Cardiac muscle cell (in vitro differentiated cells and primary cell): ENCODE data around the gene KLKB1. TPM values are rescaled to one million over a fixed set of nuclear protein-coding genes. Genes with fewer than 3 reads are reported as not detected.
"Not testable (repeated sequence)": the region's sequence is repeated elsewhere in the genome, so short reads cannot be mapped to it uniquely, and the experiment has no call there.

Experiments
- DNase-seq, 2 donors: peaks; one replicate each; pipeline versions ENCODE4 v3.0.0 to v3.0.0-alpha.2; 2010 to 2017; ENCODE audit warnings: low read depth in 1 of 2, low spot score in 1 of 2
- H3K27ac ChIP-seq: fragments of 200-600 bp; sonication (generic); 2 replicates; pipeline ENCODE4 v1.5.1; 2016
- H3K27me3 ChIP-seq: fragments of 200-600 bp; sonication (generic); 2 replicates; pipeline ENCODE4 v1.6.0; 2016; ENCODE audit warnings: control low read depth
- H3K36me3 ChIP-seq: fragments of 200-600 bp; sonication (generic); 2 replicates; pipeline ENCODE4 v1.5.1; 2016; ENCODE audit warnings: control low read depth
- H3K4me1 ChIP-seq: fragments of 200-600 bp; sonication (generic); 2 replicates; pipeline ENCODE4 v1.8.1; 2017; ENCODE audit warnings: low read depth, mild to moderate bottlenecking, mixed run types
- H3K4me3 ChIP-seq: fragments of 200-600 bp; sonication (generic); 2 replicates; pipeline ENCODE4 v1.5.1; 2016; ENCODE audit warnings: mild to moderate bottlenecking
- H3K9me3 ChIP-seq: fragments of 200-600 bp; sonication (generic); 2 replicates; pipeline ENCODE4 v1.5.1; 2017; ENCODE audit warnings: low read depth, mild to moderate bottlenecking, control low read depth
- CTCF ChIP-seq: IDR thresholded peaks from 2 replicates; pipeline ENCODE4 v1.5.1; 2012; ENCODE audit warnings: low read depth, mild to moderate bottlenecking, low read length
- polyA plus RNA-seq: library from polyadenylated mRNA; unstranded; fragments of >200 nt; fragmentation: Nextera tagmentation; extraction: Ambion mirVana; gene quantifications from 2 replicates; pipeline ENCODE4 v1.2.1, GENCODE V29; 2016
- total RNA-seq: library from RNA; depleted of rRNA; stranded (reverse); fragments of >200 nt; gene quantifications from 2 replicates; pipeline ENCODE4 v1.2.3, GENCODE V29; 2016

The KLKB1 gene
- total and polyA plus RNA-seq, 2 experiments from 2014 or later: 0.09 TPM; not detected in 1

GRCh38 chr4:186260117-186260503 is 32.8 kb downstream of the KLKB1 start:
- no peaks in the 10 kb centered on the region for H3K36me3 ChIP-seq
- no peaks in the 10 kb centered on the region for H3K4me1 ChIP-seq
- no peaks in the 10 kb centered on the region for H3K27me3 ChIP-seq
- no peak overlapping the region for H3K27ac ChIP-seq
- H3K9me3 ChIP-seq: no peaks in the 10 kb centered on the region
- DNase-seq: no peak
- no peak for TF ChIP-seq CTCF
- H3K4me3 ChIP-seq: no peak overlapping the region

- peaks cover 2% of the 10 kb centered on the region for H3K4me1 ChIP-seq
- no peak for DNase-seq
- no peak overlapping the region for H3K27ac ChIP-seq
- no peak overlapping the region for H3K4me3 ChIP-seq
- H3K9me3 ChIP-seq: no peaks in the 10 kb centered on the region
- H3K36me3 ChIP-seq: no peaks in the 10 kb centered on the region
- no peak for TF ChIP-seq CTCF
- H3K27me3 ChIP-seq: no peaks in the 10 kb centered on the region
These were observed 33.5 kb downstream of the KLKB1 start for GRCh38 chr4:186260504-186261448.

GRCh38 chr4:186264660-186265059 is 37.4 kb downstream of the KLKB1 start:
- H3K27me3 ChIP-seq: no peaks in the 10 kb centered on the region
- H3K27ac ChIP-seq: no peak overlapping the region
- no peak overlapping the region for H3K4me3 ChIP-seq
- no peak for DNase-seq
- H3K36me3 ChIP-seq: no peaks in the 10 kb centered on the region
- TF ChIP-seq CTCF: no peak
- peaks cover 5% of the 10 kb centered on the region for H3K4me1 ChIP-seq
- no peaks in the 10 kb centered on the region for H3K9me3 ChIP-seq

GRCh38 chr4:186265250-186265649 is 37.9 kb downstream of the KLKB1 start:
- not testable (repeated sequence) for H3K9me3 ChIP-seq, H3K36me3 ChIP-seq, DNase-seq, H3K27me3 ChIP-seq, H3K4me3 ChIP-seq, H3K4me1 ChIP-seq, H3K27ac ChIP-seq

- no peak for TF ChIP-seq CTCF
- no peaks in the 10 kb centered on the region for H3K27me3 ChIP-seq
- peak within 1 kb of the TSS; percentile 13 for H3K4me3 ChIP-seq
- no peak for DNase-seq
- no peaks in the 10 kb centered on the region for H3K36me3 ChIP-seq
- H3K27ac ChIP-seq: no peak within 1 kb of the TSS
- peaks cover 5% of the 10 kb centered on the region for H3K4me1 ChIP-seq
- H3K9me3 ChIP-seq: no peaks in the 10 kb centered on the region
These were observed 38.7 kb downstream of the KLKB1 start, which contains the start of gene F11 for GRCh38 chr4:186265683-186266652. F11 (plus strand) TSS chr4:186266189; CDS start chr4:186267137, 948 bp downstream.
